ENCODE data around the gene PCNP. TPM values are rescaled to one million over a fixed set of nuclear protein-coding genes. Genes with fewer than 3 reads are reported as not detected.

The PCNP gene
- 156 and 157 TPM in 2 replicates for total RNA-seq
- 84.1 TPM for total RNA-seq (2013)
- polyA plus RNA-seq, result 39.1 and 71.4 TPM in 2 replicates
- 19.1 and 37.9 TPM in 2 replicates for polyA minus RNA-seq

- POLR2A ChIA-PET, result interaction anchor here (0.6 to 1.9 kb wide), 9 partner anchors 12 to 1173 kb away, joined by 3 to 24 read pairs (median 7); partner anchors contain the start of genes CEP97, NXPE3, RPL24 and SENP7
- DNase-seq (peak; percentile 100), ATAC-seq (ENCODE audit: low read depth) (peak; percentile 78)
- no peaks in the 10 kb centered on the region for H3K36me3 ChIP-seq (replicated peaks in 1 of 2; ENCODE audit: control extremely low read depth in 1 of 2, control insufficient read depth in 1 of 2, extremely low read depth in 1 of 2, insufficient read depth in 2 of 2, low read length in 1 of 2)
- peak within 1 kb of the TSS; percentile 88 for H3K4me2 ChIP-seq (replicated peaks; ENCODE audit: low read depth, low read length, poor library complexity, severe bottlenecking)
- H3K9ac ChIP-seq (ENCODE audit: low read length), result peak within 1 kb of the TSS; percentile 98
- peak within 1 kb of the TSS; percentile 98 to 99 for H3K27ac ChIP-seq (ENCODE audit: low read length in 2 of 2)
- H3K9me3 Mint-ChIP-seq (ENCODE audit: insufficient read depth), result no peaks in the 10 kb centered on the region
- H3K4me1 ChIP-seq (ENCODE audit: control insufficient read depth in 2 of 2, insufficient read depth in 2 of 2, low read length in 2 of 2), result peaks cover 32 to 39% of the 10 kb centered on the region in 2 donors
- peaks cover 59% of the 10 kb centered on the region for H3K79me2 ChIP-seq (ENCODE audit: control insufficient read depth, insufficient read depth, low read length)
- H3K27me3 ChIP-seq (replicated peaks in 1 of 4; ENCODE audit: control extremely low read depth in 1 of 4, control insufficient read depth in 3 of 4, insufficient read depth in 4 of 4, low read length in 3 of 4), result no peaks in the 10 kb centered on the region
- no peaks in the 10 kb centered on the region for H3K9me3 ChIP-seq (ENCODE audit: control extremely low read depth in 1 of 3, control insufficient read depth in 2 of 3, insufficient read depth in 1 of 3, low read length in 2 of 3)
- H3K4me3 ChIP-seq (ENCODE audit: control extremely low read depth in 1 of 5, extremely low read depth in 1 of 5, insufficient read depth in 1 of 5, low read depth in 2 of 5, low read length in 4 of 5), result peak within 1 kb of the TSS; percentile 88 to 97 (median 91)
- H3K4me1 Mint-ChIP-seq, result peaks cover 46% of the 10 kb centered on the region
- TF ChIP-seq EZH2 (IDR thresholded peaks at IDR 0.05; ENCODE audit: borderline replicate concordance, insufficient read depth, low read depth, low read length, poor library complexity, severe bottlenecking) (no peak), CTCF (IDR thresholded peaks at IDR 0.05) (peak; percentile 88)
- H3K27me3 Mint-ChIP-seq, result no peaks in the 10 kb centered on the region
- peaks cover 15% of the 10 kb centered on the region for H4K20me1 ChIP-seq (ENCODE audit: control insufficient read depth, insufficient read depth, low read length, poor library complexity, severe bottlenecking)
- peak within 1 kb of the TSS; percentile 86 for H2AFZ ChIP-seq (ENCODE audit: insufficient read depth, low read depth, low read length, poor library complexity, severe bottlenecking)
- peak within 1 kb of the TSS; percentile 98 for H3K27ac Mint-ChIP-seq
- H3K4me3 Mint-ChIP-seq, result peak within 1 kb of the TSS; percentile 99
- intact Hi-C loops (cut with micrococcal nuclease), result loop anchor here (1.0 to 5.0 kb wide), 9 partner anchors 12 to 1756 kb away; partner anchors contain the start of genes CEP97, CMSS1, LNP1 and NXPE3
- CTCF ChIA-PET, result interaction anchor here (0.7 to 3.7 kb wide), 8 partner anchors 11 to 863 kb away, joined by 4 to 33 read pairs (median 6); partner anchors contain the start of genes CEP97, RPL24, SENP7 and TRMT10C
- 2% methylated on average over 44 of the region's 47 CpGs for WGBS (ENCODE audit: insufficient coverage)
Measured at GRCh38 chr3:101573449-101574387, at the start of gene PCNP. Gene PCNP (plus strand): TSS chr3:101574180. CDS start chr3:101574216, 36 bp downstream.
